OCI-LY1 (cell line): ENCODE results near the gene EFHD2.

Source experiments
- EZH2 ChIP-seq: fragments of 200-600 bp; sonication (generic), shearing (Covaris generic); IDR thresholded peaks from 2 replicates; pipeline ENCODE4 v1.8.0; 2017; ENCODE audit warnings: borderline replicate concordance, mixed run types, mild to moderate bottlenecking, antibody characterized with exemption, low read length, moderate library complexity, mixed read lengths
- TF ChIP-seq, protein P1 (sequence below): fragments of 200-600 bp; sonication (generic), shearing (Covaris generic); IDR thresholded peaks from 2 replicates; pipeline ENCODE4 v1.5.1; 2017; ENCODE audit warnings: mild to moderate bottlenecking, antibody characterized with exemption, low read length, moderate library complexity, mixed read lengths

DNA sequence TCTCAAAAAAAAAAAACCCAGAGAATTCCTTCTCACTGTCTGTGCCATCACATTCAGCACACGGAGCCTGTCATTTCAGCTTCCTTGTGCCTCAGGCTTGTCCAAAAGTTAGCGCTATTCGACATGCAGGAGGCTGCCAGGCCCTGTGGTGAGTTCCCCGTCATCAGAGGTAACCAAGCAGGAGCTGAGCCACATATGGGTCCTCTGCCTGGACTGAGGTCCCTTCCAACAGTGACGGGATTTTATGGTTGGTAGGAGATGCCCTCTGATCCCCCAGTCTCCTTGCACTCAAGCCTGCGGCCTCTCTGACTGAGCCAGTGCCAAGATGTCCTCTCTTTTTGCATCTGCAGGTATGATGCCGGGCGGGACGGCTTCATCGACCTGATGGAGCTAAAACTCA is 15.8 kb downstream of the EFHD2 start:
- TF ChIP-seq, protein P1, sequence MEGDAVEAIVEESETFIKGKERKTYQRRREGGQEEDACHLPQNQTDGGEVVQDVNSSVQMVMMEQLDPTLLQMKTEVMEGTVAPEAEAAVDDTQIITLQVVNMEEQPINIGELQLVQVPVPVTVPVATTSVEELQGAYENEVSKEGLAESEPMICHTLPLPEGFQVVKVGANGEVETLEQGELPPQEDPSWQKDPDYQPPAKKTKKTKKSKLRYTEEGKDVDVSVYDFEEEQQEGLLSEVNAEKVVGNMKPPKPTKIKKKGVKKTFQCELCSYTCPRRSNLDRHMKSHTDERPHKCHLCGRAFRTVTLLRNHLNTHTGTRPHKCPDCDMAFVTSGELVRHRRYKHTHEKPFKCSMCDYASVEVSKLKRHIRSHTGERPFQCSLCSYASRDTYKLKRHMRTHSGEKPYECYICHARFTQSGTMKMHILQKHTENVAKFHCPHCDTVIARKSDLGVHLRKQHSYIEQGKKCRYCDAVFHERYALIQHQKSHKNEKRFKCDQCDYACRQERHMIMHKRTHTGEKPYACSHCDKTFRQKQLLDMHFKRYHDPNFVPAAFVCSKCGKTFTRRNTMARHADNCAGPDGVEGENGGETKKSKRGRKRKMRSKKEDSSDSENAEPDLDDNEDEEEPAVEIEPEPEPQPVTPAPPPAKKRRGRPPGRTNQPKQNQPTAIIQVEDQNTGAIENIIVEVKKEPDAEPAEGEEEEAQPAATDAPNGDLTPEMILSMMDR, result no peak
- TF ChIP-seq EZH2, result no peak
